Peyer's patch (tissue), 4 donors: Measurements from ENCODE around the gene TRAPPC2L.

Experiments
- POLR2A ChIP-seq, 2 donors: fragments of 450-650 bp; IDR thresholded peaks; one replicate each; pipeline ENCODE4 v1.5.1; 2017; ENCODE audit warnings: antibody characterized with exemption in 2 of 2, mild to moderate bottlenecking in 2 of 2, moderate library complexity in 2 of 2
- TF ChIP-seq, protein P1 (sequence below), 6 experiments: fragments of 450-650 bp in 4 of 6; fragments of 200-600 bp in 2 of 6; sonication (generic) in 1 of 6; IDR thresholded peaks; one replicate each; pipeline ENCODE4 v1.5.1; 2017 to 2019; ENCODE audit warnings: antibody characterized with exemption in 6 of 6, mild to moderate bottlenecking in 3 of 6, moderate library complexity in 1 of 6

DNA sequence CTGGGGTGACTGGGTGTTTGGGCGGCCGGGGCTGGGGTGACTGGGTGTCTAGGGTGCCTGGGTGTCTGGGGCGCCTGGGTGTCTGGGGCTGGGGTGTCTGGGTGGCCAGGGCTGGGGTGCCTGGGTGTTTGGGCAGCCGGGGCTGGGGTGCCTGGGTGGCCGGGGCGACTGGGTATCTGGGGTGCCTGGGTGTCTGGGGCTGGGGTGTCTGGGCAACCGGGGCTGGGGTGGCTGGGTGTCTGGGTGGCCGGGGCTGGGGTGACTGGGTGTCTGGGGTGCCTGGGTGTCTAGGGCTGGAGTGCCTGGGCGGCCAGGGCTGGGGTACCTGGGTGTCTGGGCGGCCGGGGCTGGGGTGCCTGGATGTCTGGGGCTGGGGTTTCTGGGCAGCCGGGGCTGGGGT, 31.8 kb upstream of the TRAPPC2L start:
- TF ChIP-seq POLR2A (IDR thresholded peaks at IDR 0.05) = no peak
- TF ChIP-seq, protein P1, sequence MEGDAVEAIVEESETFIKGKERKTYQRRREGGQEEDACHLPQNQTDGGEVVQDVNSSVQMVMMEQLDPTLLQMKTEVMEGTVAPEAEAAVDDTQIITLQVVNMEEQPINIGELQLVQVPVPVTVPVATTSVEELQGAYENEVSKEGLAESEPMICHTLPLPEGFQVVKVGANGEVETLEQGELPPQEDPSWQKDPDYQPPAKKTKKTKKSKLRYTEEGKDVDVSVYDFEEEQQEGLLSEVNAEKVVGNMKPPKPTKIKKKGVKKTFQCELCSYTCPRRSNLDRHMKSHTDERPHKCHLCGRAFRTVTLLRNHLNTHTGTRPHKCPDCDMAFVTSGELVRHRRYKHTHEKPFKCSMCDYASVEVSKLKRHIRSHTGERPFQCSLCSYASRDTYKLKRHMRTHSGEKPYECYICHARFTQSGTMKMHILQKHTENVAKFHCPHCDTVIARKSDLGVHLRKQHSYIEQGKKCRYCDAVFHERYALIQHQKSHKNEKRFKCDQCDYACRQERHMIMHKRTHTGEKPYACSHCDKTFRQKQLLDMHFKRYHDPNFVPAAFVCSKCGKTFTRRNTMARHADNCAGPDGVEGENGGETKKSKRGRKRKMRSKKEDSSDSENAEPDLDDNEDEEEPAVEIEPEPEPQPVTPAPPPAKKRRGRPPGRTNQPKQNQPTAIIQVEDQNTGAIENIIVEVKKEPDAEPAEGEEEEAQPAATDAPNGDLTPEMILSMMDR (IDR thresholded peaks at IDR 0.05) = no peak
